Endothelial cell (in vitro differentiated cells): ENCODE data around the gene PUM1. TPM values are rescaled to one million over a fixed set of nuclear protein-coding genes. Genes with fewer than 3 reads are reported as not detected.

Experiments
- DNase-seq: peaks from one replicate; pipeline ENCODE4 v3.0.0; 2021; ENCODE audit warnings: low spot score
- H3K27ac Mint-ChIP-seq: one replicate; pipeline ENCODE4 v1.8.0; 2021; ENCODE audit warnings: mixed read lengths, inconsistent platforms; ENCODE audit not compliant: unreplicated experiment
- H3K27me3 Mint-ChIP-seq: one replicate; pipeline ENCODE4 v1.8.0; 2021; ENCODE audit warnings: mild to moderate bottlenecking, moderate library complexity, mixed read lengths, inconsistent platforms; ENCODE audit not compliant: unreplicated experiment
- H3K36me3 Mint-ChIP-seq: one replicate; pipeline ENCODE4 v1.8.0; 2021; ENCODE audit warnings: mild to moderate bottlenecking, low read depth, mixed read lengths, inconsistent platforms; ENCODE audit not compliant: unreplicated experiment
- H3K4me1 Mint-ChIP-seq: one replicate; pipeline ENCODE4 v1.8.0; 2021; ENCODE audit warnings: mild to moderate bottlenecking, mixed read lengths, inconsistent platforms; ENCODE audit not compliant: unreplicated experiment
- H3K4me3 Mint-ChIP-seq: one replicate; pipeline ENCODE4 v1.8.0; 2021; ENCODE audit warnings: mild to moderate bottlenecking, mixed read lengths, inconsistent platforms; ENCODE audit not compliant: unreplicated experiment
- H3K9me3 Mint-ChIP-seq: one replicate; pipeline ENCODE4 v1.8.0; 2021; ENCODE audit warnings: mixed read lengths, inconsistent platforms; ENCODE audit not compliant: unreplicated experiment
- total RNA-seq: library from RNA; stranded (reverse); fragmentation: NEBNext Ultra II Directional; extraction: Animal tissue kit (Norgen Biotek cat#: 25700); gene quantifications from one replicate; pipeline ENCODE4 v1.2.1, GENCODE V29; 2021; ENCODE audit not compliant: unreplicated experiment
- TF ChIP-seq, protein P1 (sequence below): fragments of 200-600 bp; sonication (generic); IDR thresholded peaks from one replicate; pipeline ENCODE4 v1.5.0; 2021; ENCODE audit warnings: antibody characterized with exemption; ENCODE audit not compliant: unreplicated experiment

Gene PUM1
- total RNA-seq, 1 donor from 2014 or later = 135 TPM

DNA sequence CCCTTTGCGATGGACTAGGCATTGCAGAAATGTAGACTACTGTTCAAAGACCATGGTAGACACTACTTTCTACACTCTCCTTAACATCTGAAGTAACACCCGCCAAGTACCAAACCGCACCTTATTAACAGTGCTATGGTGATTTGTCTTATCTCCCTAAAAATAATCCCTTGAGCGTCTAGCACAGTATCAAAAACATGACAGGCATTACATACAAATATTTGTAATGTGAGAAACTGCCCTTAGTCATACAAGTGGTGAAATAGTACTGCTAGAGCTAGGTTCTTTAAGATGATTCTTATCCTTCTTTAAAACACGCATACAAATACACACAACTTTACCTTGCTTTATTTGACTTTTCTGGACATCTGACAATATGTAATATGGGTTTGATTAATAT lies 27.2 kb downstream of the PUM1 start:
- Mint-ChIP-seq H3K27ac (no peak overlapping the region), H3K36me3 (peaks cover 7% of the 10 kb centered on the region), H3K27me3 (no peaks in the 10 kb centered on the region), H3K9me3 (no peaks in the 10 kb centered on the region), H3K4me3 (no peak overlapping the region), H3K4me1 (peaks cover 3% of the 10 kb centered on the region)
- TF ChIP-seq, protein P1, sequence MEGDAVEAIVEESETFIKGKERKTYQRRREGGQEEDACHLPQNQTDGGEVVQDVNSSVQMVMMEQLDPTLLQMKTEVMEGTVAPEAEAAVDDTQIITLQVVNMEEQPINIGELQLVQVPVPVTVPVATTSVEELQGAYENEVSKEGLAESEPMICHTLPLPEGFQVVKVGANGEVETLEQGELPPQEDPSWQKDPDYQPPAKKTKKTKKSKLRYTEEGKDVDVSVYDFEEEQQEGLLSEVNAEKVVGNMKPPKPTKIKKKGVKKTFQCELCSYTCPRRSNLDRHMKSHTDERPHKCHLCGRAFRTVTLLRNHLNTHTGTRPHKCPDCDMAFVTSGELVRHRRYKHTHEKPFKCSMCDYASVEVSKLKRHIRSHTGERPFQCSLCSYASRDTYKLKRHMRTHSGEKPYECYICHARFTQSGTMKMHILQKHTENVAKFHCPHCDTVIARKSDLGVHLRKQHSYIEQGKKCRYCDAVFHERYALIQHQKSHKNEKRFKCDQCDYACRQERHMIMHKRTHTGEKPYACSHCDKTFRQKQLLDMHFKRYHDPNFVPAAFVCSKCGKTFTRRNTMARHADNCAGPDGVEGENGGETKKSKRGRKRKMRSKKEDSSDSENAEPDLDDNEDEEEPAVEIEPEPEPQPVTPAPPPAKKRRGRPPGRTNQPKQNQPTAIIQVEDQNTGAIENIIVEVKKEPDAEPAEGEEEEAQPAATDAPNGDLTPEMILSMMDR = no peak
- no peak for DNase-seq

DNA sequence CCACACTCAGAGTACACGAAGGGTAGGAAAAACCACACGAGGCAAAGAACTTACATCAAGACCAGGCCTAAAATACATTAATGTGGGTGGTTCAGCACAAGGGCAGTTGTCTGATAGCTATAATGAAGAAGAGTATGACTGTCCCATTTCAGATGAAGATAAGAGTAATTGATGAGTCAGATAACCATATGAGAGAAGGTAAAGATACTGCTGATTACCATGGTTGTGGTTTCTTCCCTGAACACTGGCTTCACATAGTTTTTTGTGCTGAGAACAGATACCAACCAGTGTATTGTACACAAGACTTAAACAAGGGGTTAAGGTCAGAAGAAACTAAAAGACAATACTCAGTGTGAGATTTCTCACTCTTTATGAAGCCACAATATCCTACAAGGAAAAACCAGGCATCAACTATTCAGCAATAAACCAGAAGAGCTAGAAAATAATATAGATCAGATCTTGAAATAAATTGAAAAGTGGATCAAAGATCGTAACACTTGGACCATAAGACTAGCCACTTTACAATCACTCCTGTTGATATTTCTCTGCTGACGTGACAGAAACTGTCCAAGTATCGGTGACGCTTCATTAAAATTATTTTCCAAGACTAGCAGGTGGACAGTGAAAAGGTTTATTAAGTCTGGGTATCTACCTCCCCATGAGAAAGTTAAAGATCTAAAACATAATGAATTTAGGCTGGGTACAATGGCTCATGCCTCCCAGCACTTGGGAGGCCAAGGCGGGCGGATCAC lies 28.6 kb downstream of the PUM1 start:
- Mint-ChIP-seq H3K9me3 (no peaks in the 10 kb centered on the region), H3K4me3 (no peak overlapping the region), H3K27ac (peak overlapping the region; percentile 1), H3K27me3 (no peaks in the 10 kb centered on the region), H3K36me3 (peaks cover 7% of the 10 kb centered on the region), H3K4me1 (peaks cover 5% of the 10 kb centered on the region)
- TF ChIP-seq, protein P1 = no peak
- DNase-seq = no peak

DNA sequence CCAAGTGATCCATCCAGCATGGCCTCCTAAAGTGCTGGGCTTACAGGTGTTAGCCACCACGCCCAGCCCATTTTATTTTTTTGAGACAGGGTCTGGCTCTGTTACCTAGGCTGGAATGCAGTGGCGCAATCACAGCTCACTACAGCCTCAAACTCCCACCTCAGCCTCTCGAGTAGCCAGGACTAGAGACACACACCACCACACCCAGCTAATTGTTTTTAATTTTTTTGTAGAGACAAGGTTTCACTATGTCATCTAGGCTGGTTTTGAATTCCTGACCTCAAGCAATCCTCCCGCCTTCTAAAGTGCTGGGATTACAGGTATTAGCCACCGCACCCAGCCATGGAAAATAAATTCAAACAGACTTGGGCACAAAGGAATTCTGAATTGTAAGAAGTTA lies 31.9 kb downstream of the PUM1 start:
- Mint-ChIP-seq H3K4me3 (no peak overlapping the region), H3K36me3 (peaks cover 7% of the 10 kb centered on the region), H3K27me3 (no peaks in the 10 kb centered on the region), H3K27ac (no peak overlapping the region), H3K4me1 (peaks cover 16% of the 10 kb centered on the region), H3K9me3 (no peaks in the 10 kb centered on the region)
- TF ChIP-seq, protein P1 = no peak
- no peak for DNase-seq

DNA sequence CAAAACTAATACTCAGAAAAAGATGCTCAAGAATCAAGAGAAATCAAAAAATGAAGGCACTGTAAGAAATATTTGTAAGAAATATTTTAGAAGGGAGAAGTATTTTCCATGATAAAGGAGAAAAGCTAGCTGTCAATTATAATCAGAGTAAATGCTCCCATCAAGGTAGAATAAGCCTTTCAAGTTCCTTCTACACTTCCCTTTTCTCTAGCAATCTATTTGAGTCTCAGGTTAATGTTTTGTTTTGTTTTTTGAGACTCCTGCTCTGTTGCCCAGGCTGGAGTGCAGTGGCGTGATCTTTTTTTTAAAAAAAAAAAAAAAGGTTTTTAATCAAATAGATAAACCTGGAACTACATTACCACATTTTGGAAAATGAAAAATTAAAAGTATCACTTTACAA lies 33.3 kb downstream of the PUM1 start:
- H3K27me3 Mint-ChIP-seq = no peaks in the 10 kb centered on the region
- peaks cover 27% of the 10 kb centered on the region for H3K4me1 Mint-ChIP-seq
- no peaks in the 10 kb centered on the region for H3K9me3 Mint-ChIP-seq

More for the DNA sequence above, 33.3 kb downstream of the PUM1 start:
- DNase-seq = no peak
- TF ChIP-seq, protein P1 = no peak
- Mint-ChIP-seq H3K36me3 (peaks cover 6% of the 10 kb centered on the region), H3K27ac (no peak overlapping the region), H3K4me3 (no peak overlapping the region)
